BE2C (cell line): ENCODE data around the gene UNC93B1.

Source experiments
- DNase-seq: peaks from one replicate; pipeline ENCODE4 v3.0.0-alpha.2; 2020
- H3K27me3 ChIP-seq: fragments of 250-450 bp; sonication (Bioruptor Pico); 2 replicates; pipeline ENCODE4 v1.5.1; 2020; ENCODE audit warnings: mild to moderate bottlenecking
- H3K36me3 ChIP-seq: fragments of 250-450 bp; sonication (Bioruptor Pico); 2 replicates; pipeline ENCODE4 v1.5.1; 2020; ENCODE audit warnings: mild to moderate bottlenecking
- H3K4me1 ChIP-seq: fragments of 250-450 bp; sonication (Bioruptor Pico); 2 replicates; pipeline ENCODE4 v1.5.1; 2020
- H3K4me3 ChIP-seq: 2 replicates; pipeline ENCODE4 v1.5.1; 2011; ENCODE audit warnings: low read depth, low read length
- H3K9me3 ChIP-seq: fragments of 250-450 bp; sonication (Bioruptor Pico); 2 replicates; pipeline ENCODE4 v1.5.1; 2020
- CTCF ChIP-seq: IDR thresholded peaks from 2 replicates; pipeline ENCODE4 v1.5.1; 2012; ENCODE audit warnings: mild to moderate bottlenecking, low read depth, low read length

Gene UNC93B1

GRCh38 chr11:68012843-68013610 is 9.1 kb upstream of the UNC93B1 start:
- H3K4me1 ChIP-seq, result peaks cover 29% of the 10 kb centered on the region
- H3K27me3 ChIP-seq, result no peaks in the 10 kb centered on the region
- H3K9me3 ChIP-seq, result no peaks in the 10 kb centered on the region
- no peaks in the 10 kb centered on the region for H3K36me3 ChIP-seq
- TF ChIP-seq CTCF, result no peak
- DNase-seq, result no peak
- H3K4me3 ChIP-seq, result no peak overlapping the region

- no peaks in the 10 kb centered on the region for H3K36me3 ChIP-seq
- H3K4me1 ChIP-seq, result peaks cover 29% of the 10 kb centered on the region
- no peak overlapping the region for H3K4me3 ChIP-seq
- no peak for TF ChIP-seq CTCF
- peak; percentile 6 for DNase-seq
- H3K27me3 ChIP-seq, result no peaks in the 10 kb centered on the region
- no peaks in the 10 kb centered on the region for H3K9me3 ChIP-seq
These were observed 8.3 kb upstream of the UNC93B1 start for GRCh38 chr11:68012044-68012842.

GRCh38 chr11:68011051-68011943 is 7.4 kb upstream of the UNC93B1 start:
- Histone ChIP-seq H3K9me3 (no peaks in the 10 kb centered on the region), H3K27me3 (no peaks in the 10 kb centered on the region), H3K36me3 (no peaks in the 10 kb centered on the region), H3K4me1 (peaks cover 23% of the 10 kb centered on the region), H3K4me3 (no peak overlapping the region)
- DNase-seq, result no peak
- TF ChIP-seq CTCF, result no peak

- no peaks in the 10 kb centered on the region for H3K36me3 ChIP-seq
- no peak; the same call in 1 of the 2 replicates for TF ChIP-seq CTCF
- H3K9me3 ChIP-seq, result no peaks in the 10 kb centered on the region
- peaks cover 23% of the 10 kb centered on the region for H3K4me1 ChIP-seq
- no peaks in the 10 kb centered on the region for H3K27me3 ChIP-seq
- peak; percentile 88 for DNase-seq
- peak within 1 kb of the TSS; percentile 37 for H3K4me3 ChIP-seq
These were observed 6.5 kb upstream of the UNC93B1 start, which contains the start of gene ALDH3B1 for GRCh38 chr11:68010090-68011041. Gene ALDH3B1 (plus strand): TSS chr11:68010327. CDS start chr11:68015298, 4,971 bp downstream.

GRCh38 chr11:68009391-68010089 is 5.6 kb upstream of the UNC93B1 start:
- TF ChIP-seq CTCF, result peak; percentile 25
- no peaks in the 10 kb centered on the region for H3K36me3 ChIP-seq
- H3K9me3 ChIP-seq, result no peaks in the 10 kb centered on the region
- DNase-seq, result peak; percentile 22
- peaks cover 23% of the 10 kb centered on the region for H3K4me1 ChIP-seq
- H3K27me3 ChIP-seq, result no peaks in the 10 kb centered on the region
- H3K4me3 ChIP-seq, result peak overlapping the region; percentile 37
